BE2C (cell line): Measurements from ENCODE around the gene ATP10D.
"Not testable (repeated sequence)": the region's sequence is repeated elsewhere in the genome, so short reads cannot be mapped to it uniquely, and the experiment has no call there.

Source experiments
- DNase-seq: peaks from one replicate; pipeline ENCODE4 v3.0.0-alpha.2; 2020
- H3K27me3 ChIP-seq: fragments of 250-450 bp; sonication (Bioruptor Pico); 2 replicates; pipeline ENCODE4 v1.5.1; 2020; ENCODE audit warnings: mild to moderate bottlenecking
- H3K36me3 ChIP-seq: fragments of 250-450 bp; sonication (Bioruptor Pico); 2 replicates; pipeline ENCODE4 v1.5.1; 2020; ENCODE audit warnings: mild to moderate bottlenecking
- H3K4me1 ChIP-seq: fragments of 250-450 bp; sonication (Bioruptor Pico); 2 replicates; pipeline ENCODE4 v1.5.1; 2020
- H3K4me3 ChIP-seq: 2 replicates; pipeline ENCODE4 v1.5.1; 2011; ENCODE audit warnings: low read depth, low read length
- H3K9me3 ChIP-seq: fragments of 250-450 bp; sonication (Bioruptor Pico); 2 replicates; pipeline ENCODE4 v1.5.1; 2020
- CTCF ChIP-seq: IDR thresholded peaks from 2 replicates; pipeline ENCODE4 v1.5.1; 2012; ENCODE audit warnings: mild to moderate bottlenecking, low read depth, low read length

ATP10D gene

GRCh38 chr4:47550899-47551548 lies 65.9 kb downstream of the ATP10D start:
- Histone ChIP-seq H3K36me3 (no peaks in the 10 kb centered on the region; the same call in 1 of the 2 replicates), H3K27me3 (no peaks in the 10 kb centered on the region), H3K9me3 (no peaks in the 10 kb centered on the region), H3K4me3 (no peak overlapping the region), H3K4me1 (no peaks in the 10 kb centered on the region; the same call in 1 of the 2 replicates)
- no peak for TF ChIP-seq CTCF
- no peak for DNase-seq

GRCh38 chr4:47551682-47552081 lies 66.6 kb downstream of the ATP10D start:
- Histone ChIP-seq H3K9me3 (no peaks in the 10 kb centered on the region), H3K4me3 (no peak overlapping the region), H3K27me3 (no peaks in the 10 kb centered on the region), H3K4me1 (no peaks in the 10 kb centered on the region; the same call in 1 of the 2 replicates), H3K36me3 (no peaks in the 10 kb centered on the region; the same call in 1 of the 2 replicates)
- no peak for DNase-seq
- no peak for TF ChIP-seq CTCF

- H3K9me3 ChIP-seq: no peaks in the 10 kb centered on the region
- no peaks in the 10 kb centered on the region for H3K27me3 ChIP-seq
- H3K4me3 ChIP-seq: no peak overlapping the region
- no peak for DNase-seq
- no peaks in the 10 kb centered on the region; the same call in 1 of the 2 replicates for H3K36me3 ChIP-seq
- H3K4me1 ChIP-seq: no peaks in the 10 kb centered on the region; the same call in 1 of the 2 replicates
- TF ChIP-seq CTCF: no peak
Measured at GRCh38 chr4:47553329-47554125, 68.5 kb downstream of the ATP10D start.

GRCh38 chr4:47555920-47556319 lies 70.8 kb downstream of the ATP10D start:
- H3K4me3 ChIP-seq, H3K9me3 ChIP-seq, DNase-seq, H3K27me3 ChIP-seq, H3K36me3 ChIP-seq, H3K4me1 ChIP-seq: not testable (repeated sequence)

GRCh38 chr4:47557255-47557654 lies 72.2 kb downstream of the ATP10D start:
- H3K4me3 ChIP-seq: no peak overlapping the region
- H3K4me1 ChIP-seq: no peaks in the 10 kb centered on the region; the same call in 1 of the 2 replicates
- H3K36me3 ChIP-seq: no peaks in the 10 kb centered on the region
- no peak for TF ChIP-seq CTCF
- no peaks in the 10 kb centered on the region for H3K9me3 ChIP-seq
- no peak for DNase-seq
- no peaks in the 10 kb centered on the region for H3K27me3 ChIP-seq

- DNase-seq: no peak
- Histone ChIP-seq H3K4me3 (no peak overlapping the region), H3K27me3 (no peaks in the 10 kb centered on the region), H3K9me3 (no peaks in the 10 kb centered on the region), H3K4me1 (peaks cover 8% of the 10 kb centered on the region; the same call in 1 of the 2 replicates), H3K36me3 (no peaks in the 10 kb centered on the region)
- TF ChIP-seq CTCF: no peak
Measured at GRCh38 chr4:47560682-47561081, 75.6 kb downstream of the ATP10D start.
